Fibroblast of gingiva (primary cell): ENCODE data around the gene PACRG.

Experiments
- DNase-seq: peaks from one replicate; pipeline ENCODE4 v3.0.0-alpha.2; 2011; ENCODE audit warnings: low read depth

PACRG gene

DNA sequence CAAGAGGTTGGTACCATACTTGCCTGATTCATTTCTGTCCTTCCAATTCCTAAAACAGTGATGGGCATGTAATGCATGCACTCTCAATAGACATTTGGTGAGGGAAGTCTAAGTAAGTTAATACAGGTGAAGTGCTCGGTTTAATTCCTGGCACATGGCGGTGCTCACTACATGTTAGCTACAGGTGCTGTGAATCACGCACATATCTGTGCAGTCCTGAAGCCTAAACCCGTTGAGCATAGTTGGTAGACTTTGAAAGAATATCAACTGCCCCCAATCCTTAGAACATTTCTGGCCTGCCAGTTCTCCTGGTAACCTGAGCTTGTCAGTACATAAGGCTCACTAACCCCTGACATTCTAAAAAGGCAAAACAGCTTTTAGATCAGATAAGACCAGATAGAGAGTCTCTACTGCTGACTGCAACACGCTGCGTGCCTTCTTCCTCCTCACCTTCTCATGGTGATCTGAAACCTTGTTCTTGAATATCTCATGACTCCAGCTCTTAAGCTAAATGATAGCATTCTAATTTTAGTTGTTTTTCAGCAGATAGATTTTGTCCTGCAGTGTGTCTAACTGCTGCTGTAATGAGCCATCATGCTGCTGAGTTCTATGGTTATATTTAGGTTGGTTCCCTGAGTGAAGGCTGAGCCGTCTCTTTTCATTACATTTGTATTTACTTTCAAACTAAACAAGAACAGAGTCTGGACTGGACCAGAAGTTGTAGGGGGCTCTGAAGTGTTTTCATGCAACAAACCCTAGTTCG lies 358.3 kb downstream of the PACRG start:
- no peak for DNase-seq

DNA sequence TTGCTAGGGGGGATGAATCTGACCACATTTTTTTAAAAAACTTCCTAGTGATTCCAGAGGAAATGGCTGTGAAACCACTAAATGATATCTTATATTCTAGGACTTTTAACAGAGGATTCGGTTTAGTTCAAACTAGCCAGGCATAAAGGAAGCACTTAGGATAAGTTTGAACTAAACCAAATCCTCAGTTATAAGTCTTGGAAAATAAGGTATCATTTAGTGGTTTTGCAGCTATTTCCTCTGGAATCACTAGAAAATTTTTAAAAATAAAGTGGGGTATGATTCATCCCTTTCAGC lies 358.8 kb downstream of the PACRG start:
- DNase-seq = no peak

DNA sequence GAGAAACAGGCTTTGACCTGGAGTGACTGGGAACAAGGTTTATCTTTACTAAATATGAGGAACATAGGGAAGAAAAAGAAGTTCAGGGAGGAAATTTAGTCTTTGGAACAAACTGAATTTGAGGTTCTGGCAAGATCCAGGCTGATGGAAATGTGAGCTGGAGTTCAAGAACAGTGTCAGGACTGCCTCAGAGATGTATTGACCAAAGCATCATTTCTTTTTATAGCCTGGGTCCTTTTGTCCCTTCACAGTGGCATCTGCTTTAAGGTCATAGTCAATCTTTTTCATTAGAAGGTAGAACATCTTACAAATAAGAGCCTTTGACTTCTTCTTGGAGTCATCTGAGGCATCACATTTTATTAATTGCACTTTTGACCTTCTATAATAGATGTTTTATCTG lies 360.2 kb downstream of the PACRG start:
- DNase-seq = no peak

DNA sequence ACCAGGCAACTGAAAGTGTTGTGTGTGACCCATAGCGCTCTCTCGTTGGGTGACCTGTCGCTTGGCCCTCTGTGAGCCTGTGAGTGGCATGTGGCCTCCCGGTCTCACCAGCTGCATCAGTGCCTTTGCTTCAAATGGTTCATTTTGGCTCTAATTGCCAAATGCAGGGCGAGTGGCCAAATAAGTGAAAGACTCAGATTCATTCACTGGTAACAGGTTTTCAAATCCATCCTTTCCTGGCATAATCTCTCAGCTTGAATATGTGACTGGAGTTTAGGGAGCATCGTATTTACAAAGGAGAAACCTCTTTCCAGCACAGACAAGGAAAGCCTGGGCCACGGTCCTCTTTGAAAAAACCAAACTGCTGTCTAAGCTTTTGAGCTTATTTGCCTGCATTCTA lies 365.1 kb downstream of the PACRG start:
- no peak for DNase-seq

DNA sequence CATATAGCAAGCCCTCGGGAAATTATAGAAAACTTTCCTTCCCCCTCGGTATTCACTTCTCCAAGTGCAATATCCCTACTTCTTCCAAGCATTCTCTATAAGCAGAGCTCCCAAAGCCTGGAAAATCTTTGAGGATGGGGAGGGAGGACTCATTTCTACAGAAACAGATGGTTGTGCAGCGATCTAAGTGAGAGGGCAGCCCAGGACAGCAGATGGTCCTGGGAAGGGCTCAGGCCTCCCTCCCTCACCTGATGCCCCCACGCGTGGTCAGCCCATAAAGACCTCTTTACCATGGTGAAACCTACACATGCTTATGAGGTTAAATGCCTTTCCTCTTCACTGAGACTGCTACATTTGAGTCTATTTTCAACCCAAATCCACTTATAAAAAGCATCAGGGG lies 367.1 kb downstream of the PACRG start:
- no peak for DNase-seq

DNA sequence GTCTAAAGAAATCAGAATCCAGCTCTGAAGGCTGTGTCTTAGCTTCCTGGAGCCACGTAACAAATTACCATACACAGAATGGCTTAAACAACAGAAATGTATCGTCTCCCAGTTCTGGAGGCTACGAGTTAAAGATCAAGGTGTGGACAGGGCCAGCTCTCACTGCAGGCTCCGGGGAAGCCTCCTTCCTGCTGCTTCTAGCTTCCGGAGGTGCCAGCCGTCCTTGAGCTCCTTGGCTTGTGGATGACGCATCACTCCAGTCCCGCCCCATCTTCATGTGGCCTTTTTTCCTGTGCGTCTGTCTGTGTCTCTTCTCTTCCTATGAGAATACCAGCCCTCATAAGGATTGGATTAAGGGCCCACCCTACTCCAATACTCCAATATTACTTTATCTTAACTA lies 367.6 kb downstream of the PACRG start:
- DNase-seq = no peak

DNA sequence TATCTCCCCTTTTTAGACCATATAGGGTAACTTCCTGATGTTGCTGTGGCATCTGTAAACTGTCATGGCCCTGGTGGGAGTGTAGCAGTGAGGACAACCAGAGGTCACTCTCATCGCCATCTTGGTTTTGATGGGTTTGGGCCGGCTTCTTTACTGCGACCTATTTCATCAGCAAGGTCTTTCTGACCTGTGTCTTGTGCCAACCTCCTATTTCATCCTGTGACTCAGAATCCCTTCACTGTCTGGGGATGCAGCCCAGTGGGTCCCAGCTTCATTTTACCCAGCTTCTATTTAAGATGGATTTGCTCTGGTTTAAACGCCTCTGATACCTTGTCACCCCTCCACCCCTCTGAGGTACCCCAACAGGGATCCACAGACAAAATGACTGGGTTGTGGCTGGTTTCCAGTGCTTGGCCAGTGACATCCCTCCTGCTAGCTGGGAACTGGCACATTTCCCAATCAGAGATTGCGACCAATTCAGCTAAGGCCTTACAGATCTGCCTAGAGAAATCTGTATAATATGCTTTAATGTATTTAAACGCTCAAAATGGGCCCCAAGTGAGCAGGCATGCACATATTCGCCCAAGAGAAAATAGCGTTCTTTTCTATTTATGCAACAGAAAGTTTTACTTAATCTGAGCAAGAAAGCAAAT lies 371.2 kb downstream of the PACRG start:
- DNase-seq = no peak

DNA sequence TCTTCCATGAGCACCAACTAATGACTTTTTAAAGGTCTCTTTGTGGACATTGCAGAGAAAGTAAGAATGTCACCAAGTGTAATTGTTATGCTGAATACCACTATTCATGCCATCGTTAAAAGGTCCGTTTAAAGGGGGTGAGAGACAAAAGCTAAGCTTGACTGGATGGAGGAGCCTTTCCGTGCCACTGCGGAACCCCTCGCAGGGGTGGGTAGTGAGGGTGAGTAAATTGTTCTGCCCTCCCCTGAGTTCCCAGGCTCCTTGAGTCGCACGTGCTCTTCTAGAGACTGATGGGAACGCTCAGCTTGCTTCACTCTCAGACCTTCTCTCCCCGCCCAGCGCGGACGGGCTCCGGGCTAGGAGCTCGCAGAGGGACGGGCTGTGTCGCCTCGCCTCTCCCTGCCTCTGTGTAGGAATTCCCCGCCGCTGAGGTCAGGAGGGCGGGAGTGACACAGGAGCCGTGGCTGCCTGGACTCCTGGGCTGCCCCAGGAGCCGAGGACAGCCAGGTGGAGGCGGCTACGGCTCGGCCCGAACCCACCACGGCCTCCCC lies 371.9 kb downstream of the PACRG start:
- no peak for DNase-seq

DNA sequence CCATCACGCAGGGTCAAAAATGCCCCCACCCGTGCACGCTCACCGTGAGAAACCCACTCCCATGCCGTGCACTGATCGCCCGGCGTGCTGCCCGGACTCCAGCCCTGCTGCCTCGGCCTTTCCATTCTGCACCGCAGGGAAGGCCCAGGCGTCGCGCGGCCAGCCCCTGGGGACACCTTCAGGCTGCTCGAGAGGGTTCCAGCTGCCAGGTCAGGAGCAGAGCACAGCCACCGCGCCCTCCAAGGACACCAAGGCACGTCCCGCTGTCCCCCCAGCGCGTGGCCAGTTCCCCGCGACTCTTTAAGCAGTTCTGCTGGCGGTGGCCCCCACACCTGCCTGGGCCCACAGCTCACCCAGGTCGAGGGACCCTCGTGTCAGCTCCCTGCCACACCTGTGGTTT lies 372.5 kb downstream of the PACRG start:
- no peak for DNase-seq

DNA sequence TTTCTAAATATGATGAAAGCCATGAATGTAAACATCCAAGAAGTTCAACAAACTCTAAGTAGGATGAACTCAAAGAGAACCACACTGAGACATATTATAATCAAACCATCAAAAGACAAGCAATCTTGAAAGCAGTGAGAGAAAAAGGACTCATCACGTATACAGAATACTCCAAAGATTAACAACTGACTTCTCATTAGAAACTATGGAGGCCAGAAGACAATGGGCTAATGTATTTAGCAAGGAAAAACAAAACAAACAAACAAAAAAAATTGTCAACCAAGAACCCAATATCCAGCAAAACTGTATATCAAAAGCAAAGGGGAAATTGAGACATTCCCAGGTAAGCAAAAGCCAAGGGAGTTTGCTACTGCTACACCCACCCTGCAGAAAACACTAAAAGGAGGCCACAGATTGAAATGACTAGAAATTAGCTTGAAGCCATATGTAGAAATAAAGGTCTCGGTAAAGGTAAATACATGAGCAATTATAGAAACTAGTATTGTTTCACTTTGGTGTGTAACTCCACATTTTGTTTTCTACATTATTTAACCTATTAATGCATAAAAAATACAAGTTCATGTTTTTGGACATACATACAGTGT lies 385.7 kb downstream of the PACRG start:
- DNase-seq = no peak

DNA sequence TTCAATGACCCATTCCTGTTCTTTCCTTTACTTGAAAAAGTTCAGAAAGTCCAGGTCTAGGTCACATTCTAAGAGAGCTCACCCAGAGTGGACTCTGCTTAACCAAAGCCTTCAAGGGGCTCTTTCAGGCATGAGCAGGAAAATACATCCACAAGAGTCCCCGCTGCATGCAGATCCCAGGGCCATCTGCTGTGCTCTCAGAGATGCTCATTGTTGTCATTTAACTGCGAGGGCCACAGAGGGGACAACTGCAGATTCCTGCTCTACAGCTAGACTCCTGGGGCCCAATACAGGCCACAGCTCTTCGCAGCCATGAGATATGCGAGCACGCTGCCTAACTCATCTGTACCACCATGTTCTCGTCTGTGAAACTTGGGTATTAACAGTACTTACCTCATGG lies 391.2 kb downstream of the PACRG start:
- no peak for DNase-seq

DNA sequence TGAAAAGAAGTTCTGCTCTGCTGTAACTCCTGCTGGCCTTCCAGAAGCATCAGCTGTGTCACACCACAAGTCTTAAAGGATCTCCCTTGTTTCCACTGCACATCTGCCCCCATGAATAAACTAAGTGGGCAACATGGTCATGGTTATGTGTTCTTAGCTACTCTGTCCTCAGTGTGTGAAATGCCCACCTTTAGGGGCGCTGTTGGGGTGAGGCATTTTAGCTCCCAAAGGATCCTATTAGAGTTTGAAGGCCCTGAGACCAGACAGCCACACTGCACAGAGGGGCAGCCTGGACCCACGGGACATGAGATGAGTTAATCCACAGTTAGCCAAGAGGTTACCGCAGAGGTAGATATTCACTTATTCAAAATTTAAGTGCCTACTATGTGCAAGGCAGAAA lies 392.4 kb downstream of the PACRG start:
- no peak for DNase-seq

DNA sequence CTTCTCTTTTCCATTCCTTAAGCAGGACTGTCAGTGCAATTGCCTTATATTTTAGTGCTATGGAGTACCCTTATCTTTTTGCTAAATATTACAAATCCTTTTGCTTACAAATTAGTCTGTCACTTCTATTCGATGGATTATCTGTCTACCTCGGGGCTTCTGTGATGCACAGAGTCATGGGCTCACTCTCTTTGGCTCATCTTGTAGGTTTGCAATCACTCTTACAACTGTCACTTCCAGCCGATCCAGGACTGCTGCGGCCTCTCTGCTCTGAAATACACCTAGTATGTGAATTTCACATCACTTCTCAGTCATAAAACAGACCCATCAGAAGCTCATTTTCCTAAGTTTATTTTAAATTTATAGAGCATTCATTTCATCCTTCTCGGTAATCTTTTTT lies 393.5 kb downstream of the PACRG start:
- no peak for DNase-seq

DNA sequence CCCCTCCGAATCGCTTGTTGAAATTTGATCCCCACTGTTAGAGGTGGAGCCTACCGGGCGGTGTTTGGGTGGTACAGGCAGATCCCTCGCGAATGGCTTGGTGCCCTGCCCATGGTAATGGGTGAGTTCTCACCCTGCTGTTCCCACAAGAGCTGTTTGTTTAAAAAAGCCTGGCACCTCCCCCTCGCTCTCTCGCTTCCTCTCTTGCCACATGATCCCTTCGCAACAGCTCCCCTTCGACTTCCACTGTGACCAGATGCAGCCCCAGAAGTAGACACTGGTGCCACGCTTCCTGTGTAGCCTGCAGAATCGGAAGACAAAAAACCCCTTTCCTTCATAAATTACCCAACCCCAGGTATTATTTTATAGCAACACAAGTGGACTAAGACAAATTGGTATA lies 394.6 kb downstream of the PACRG start:
- DNase-seq = no peak

DNA sequence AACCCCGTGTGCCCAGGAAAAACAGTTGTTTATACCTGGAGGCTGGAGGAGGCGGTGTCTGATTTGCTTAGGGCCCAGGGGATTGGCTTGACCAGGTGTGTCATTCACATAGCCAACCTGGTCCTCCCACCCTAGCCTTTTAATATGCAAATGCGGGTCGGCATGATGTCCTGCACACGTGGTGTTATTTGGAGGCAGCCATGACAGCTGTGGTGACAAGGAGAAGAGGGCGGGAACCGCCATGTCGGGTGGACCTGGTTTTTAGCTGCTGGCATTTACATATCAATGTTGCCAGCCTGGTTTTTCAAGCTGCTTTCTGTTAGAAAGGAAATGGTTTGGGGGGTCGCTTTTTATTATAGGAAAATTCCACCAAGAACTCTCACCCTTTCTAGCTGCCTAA lies 395.3 kb downstream of the PACRG start:
- DNase-seq = no peak

DNA sequence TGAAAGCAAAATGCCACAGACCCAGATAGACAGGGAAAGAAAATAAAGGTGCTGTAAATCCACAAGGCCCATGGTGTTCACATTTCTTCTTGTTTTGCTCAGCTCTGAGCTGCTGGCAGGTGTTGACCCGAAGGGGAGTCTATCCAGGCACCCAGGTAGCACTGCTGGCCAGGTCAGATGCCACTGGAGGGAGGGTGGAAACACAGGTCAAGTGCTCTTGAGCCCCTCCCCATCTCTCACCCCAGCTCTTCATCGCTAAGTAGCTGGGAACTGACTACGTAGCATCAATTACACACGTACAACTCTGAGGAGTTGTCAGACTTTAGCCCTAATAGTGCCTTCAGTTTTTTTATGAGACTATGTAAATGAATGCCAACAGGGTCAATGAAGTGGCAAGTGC lies 399.0 kb downstream of the PACRG start:
- no peak for DNase-seq

DNA sequence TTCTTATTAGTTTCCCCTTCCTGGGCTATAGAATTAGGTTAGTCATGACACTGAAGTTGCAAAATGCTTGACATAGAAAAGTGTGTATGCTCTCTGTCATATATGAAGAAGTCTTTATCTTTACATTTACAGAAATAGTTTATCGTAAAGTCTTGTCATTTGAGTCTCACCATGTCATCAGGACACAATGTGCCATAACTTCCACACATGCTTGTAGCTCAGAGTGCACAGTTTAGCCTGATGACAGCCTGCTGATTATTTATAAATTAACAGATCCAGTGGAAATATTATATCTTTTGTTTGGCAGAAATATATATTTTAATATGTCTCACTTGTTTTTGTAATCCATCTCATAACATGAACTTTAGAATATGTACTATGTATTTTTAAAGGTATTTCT lies 399.8 kb downstream of the PACRG start:
- no peak for DNase-seq

DNA sequence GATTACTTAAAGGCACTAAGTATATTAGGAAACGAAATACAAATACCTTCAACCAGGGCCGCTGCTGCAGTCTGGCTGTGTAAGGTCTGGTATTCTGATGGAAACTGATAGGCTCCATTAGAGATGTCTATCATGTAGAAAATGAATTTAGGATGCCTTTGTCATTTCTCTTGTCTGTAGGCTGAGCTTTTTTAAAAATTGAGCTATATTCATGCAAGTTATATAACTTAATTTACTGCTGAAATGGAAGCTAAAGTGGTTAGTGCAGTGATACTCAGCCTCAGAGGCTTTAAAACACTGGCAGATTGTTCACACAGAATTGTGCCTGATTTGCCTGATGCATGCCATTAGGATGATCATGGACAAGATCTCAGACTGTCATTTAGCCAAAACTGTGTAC lies 400.6 kb downstream of the PACRG start:
- DNase-seq = no peak

DNA sequence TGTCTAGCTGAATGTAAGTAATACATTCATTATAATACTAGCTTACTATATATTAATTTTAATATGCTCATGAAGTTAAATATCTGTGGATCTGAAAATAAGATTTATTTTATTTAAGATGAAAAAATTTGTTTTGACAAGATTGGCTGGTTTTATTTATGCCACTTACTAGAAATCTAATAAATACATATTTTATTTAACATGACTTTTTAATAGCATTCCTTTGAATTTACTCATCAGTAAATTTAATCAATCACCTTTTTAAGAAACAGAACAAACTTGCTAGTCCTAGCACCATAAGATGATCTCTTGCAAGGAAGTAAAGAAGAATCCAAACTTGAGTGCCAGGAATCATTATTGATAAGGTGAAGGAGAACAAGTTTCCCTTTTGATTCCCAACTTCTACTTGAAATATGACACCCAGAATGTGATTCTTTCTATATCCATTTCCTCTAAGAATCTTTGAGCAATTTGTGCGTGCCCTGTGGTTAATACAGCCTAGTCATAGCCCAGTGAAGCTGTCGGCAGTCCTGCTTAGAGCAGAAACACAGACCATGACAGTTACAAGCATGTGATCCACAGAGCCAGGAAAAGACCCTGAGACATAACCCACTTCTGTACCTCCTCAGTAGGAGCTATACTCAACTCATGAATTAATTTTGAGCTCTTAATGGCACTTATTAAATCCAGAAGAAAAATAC lies 404.4 kb downstream of the PACRG start:
- DNase-seq = no peak

DNA sequence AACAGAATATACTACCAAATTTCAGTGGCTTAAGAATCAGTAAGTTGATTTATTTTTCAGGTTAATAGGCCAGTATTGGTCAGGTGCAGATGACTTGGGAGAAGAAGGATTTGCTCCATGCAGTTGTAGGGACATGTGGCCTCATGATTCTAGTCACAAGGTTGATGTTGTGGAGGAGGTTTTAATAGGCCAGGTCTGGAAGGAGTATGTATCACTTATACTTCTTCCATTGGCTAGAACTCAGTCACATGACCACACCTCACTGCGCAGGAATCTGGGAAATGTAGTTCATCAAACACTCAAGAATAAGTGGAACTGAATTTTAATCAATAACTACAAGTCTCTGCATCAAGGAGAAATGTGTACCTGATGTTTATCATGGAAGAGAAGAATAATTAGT lies 405.2 kb downstream of the PACRG start:
- DNase-seq = no peak

DNA sequence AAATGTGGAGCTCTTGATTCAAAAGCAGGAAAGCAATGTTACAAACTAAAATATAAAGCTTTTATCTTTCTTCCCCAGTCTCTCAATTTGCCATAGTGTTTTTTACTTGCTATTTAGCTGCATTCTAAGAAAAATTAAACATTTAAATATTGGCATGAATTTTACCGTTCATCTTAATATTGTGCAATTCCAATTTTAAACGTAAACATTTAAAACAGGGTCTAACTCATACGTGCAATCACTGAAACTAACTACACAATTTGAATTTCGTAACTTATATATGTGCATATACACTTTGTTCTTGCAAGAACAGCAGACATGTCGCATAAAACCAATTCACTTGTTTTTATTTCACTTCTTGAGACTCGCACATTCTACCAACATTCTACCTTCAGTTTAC lies 405.9 kb downstream of the PACRG start:
- DNase-seq = no peak

DNA sequence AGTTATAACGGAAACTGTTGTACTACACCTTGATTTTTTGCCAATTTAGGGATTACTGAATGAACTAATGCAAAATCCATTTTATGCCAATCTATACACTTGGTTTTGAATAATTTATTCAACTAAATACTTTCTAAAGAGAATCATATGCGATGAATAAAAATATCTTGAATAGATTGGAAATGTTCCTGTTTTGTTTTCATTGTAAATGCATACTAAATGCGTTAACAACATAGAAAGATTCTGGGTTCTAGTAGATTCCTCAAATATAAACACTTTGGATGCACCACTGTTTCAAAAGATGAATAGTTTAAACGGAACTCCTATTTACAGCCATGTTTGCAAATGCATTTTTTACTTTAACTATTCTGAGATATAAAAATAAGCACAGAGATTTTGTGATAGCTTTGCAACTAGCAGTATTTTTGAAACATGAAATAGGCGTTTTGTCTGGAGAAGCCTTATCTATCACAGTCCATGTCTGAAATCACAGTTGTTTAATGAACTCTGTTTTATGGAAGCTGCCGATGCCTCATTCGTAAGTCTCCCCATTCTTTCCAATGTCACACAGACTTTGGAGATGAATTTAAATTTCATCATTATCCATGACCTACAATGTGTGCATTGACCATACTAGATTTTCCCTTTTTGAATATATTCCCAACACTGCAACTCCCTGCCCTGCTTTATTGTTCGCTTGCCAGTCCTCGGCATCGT lies 409.1 kb downstream of the PACRG start:
- no peak for DNase-seq
